ENCODE results near the gene HBM.

DNA sequence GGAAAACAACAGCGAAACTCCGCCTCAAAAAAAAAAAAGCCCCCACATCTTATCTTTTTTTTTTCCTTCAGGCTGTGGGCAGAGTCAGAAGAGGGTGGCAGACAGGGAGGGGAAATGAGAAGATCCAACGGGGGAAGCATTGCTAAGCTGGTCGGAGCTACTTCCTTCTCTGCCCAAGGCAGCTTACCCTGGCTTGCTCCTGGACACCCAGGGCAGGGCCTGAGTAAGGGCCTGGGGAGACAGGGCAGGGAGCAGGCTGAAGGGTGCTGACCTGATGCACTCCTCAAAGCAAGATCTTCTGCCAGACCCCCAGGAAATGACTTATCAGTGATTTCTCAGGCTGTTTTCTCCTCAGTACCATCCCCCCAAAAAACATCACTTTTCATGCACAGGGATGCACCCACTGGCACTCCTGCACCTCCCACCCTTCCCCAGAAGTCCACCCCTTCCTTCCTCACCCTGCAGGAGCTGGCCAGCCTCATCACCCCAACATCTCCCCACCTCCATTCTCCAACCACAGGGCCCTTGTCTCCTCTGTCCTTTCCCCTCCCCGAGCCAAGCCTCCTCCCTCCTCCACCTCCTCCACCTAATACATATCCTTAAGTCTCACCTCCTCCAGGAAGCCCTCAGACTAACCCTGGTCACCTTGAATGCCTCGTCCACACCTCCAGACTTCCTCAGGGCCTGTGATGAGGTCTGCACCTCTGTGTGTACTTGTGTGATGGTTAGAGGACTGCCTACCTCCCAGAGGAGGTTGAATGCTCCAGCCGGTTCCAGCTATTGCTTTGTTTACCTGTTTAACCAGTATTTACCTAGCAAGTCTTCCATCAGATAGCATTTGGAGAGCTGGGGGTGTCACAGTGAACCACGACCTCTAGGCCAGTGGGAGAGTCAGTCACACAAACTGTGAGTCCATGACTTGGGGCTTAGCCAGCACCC is 9.5 kb downstream of the HBM start:
- no peak for TF ChIP-seq POLR2A (IDR thresholded peaks at IDR 0.05)
- TF ChIP-seq CTCF (IDR thresholded peaks at IDR 0.05) = no peak
- no peak for TF ChIP-seq EP300 (IDR thresholded peaks at IDR 0.05)
- TF ChIP-seq POLR2AphosphoS5 (IDR thresholded peaks at IDR 0.05) = no peak
